Activated CD4-positive, alpha-beta T cell treated with anti-CD3 and anti-CD28 coated beads, Interleukin-2, amount 50 U/mL, for 24 hours (primary cell): ENCODE results near the gene TUBB.
A peak's percentile ranks its signal among the peaks of the same experiment; 100 is the strongest.

Experiments used
- DNase-seq, 2 donors: peaks; one replicate each; pipeline ENCODE4 v3.0.0-alpha.2; 2020; ENCODE audit warnings: low read depth in 1 of 2, low spot score in 1 of 2

Gene TUBB

GRCh38 chr6:30719791-30720737 is at the start of gene TUBB:
Gene TUBB, plus strand, starts transcription at chr6:30720352. Its CDS starts 155 bp downstream, at chr6:30720507.
- peak; percentile 88 to 95 for DNase-seq

GRCh38 chr6:30670760-30671527 is 49.2 kb upstream of the TUBB start:
- no peak for DNase-seq

DNA sequence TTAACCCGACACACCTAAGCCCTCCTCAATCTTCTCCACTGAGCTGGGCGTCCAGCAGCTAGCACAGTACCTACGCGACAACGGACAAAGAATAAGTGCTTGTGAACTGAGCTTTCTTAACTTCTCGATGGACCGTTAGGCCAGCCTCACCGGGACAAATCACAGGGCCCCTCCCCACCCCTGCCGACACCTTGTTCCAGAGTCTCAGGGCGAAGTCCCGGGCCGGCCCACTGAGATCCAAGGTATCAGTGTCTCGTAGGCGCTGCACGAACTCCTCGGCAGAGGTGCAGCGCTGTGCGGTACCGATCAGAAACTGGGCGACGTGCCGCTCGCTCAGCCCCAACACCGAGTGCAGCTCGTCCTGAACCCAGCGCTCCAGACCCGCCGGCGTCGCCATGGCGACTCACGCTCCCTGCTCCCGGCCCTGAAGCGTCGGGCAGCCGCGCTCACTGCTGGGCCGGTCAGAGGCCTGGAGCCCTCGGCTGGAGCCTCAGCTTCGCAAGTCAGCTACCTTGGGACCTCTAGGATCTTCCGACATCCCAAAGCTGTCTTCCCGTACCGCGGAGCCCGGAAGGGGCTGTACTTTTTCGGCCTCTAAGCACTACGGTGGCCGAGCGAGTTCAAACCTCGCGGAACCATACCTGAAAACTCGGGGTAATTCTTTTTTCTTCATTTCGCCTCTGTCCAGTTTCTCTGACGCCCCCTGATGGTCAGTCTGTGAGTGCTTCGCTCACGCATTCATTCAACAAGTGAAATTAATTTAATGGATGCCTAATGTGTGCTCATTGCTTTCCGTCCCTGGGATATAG is 47.5 kb upstream of the TUBB start, which contains the start of gene DHX16:
TSS of gene DHX16 (minus strand) at position 562 of the 809 bp plus-strand sequence. CDS start at position 397, 165 bp downstream.
- DNase-seq: peak; percentile 69 to 90

DNA sequence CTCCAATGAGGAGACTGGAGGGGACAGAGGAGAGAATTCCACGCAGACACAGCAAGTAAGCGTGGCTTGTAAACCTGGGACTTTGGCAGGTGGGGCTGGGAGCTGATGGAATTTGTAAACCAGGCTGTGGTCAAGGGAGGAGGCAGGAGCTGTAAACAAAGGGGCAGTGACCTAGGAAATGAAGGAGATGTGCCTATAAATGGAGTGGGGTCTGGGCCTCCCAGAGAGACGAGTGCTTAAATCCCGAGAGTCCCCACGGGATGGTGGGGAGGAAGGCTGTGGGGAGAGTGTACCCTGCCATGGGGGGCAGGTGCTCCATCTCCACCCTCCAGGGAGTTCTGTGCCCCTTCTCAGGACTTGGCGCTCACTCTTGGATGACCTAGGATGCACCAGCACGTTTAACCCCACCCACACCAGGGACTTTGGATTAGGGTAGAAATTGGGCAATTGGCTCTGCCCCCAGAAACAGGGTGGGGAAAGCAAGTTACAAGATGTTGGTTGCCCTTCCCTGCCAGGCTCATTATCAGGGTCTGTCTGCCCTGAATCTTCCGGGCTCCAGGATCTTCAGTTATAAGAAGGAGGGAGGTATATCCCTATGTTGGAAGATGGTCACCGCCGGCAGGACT is 43.4 kb upstream of the TUBB start:
- no peak for DNase-seq

DNA sequence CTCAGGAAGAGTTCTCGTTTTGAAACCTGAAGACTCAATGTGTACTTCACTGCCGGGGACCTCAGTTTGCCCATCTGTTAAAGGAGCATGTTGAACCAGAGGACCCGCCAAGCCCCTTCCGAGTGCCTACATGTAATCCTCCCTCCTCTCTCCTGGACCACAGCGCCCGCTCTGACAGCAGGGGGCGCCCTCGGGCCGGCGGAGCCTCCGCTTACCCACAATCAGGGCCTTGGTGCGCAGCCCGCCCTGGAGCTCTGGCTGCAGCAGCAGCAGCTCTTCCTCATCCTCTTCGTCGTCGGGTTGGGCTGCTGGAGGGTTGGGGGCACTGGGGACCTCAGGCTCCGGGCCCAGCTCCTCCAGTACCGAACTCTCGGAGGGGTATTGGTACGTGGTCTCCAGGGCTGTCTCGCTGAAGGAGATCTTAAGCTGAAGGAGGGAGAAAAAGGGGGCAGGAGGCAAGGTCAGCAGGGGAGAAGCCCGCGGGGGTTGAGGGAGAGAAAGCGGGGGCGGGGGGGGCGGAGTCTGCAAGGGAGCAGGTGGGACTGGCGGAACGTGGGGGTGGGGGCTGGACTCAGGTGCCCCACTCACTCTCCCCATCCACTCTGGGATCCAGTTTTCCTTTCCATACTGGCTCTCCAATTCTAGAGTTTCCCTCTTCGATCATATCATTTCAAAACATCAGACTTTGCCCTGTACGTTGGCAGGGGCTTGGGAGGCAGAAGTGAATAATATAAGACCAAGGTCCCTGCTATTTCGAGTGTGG is 41.0 kb upstream of the TUBB start:
- DNase-seq: peak; percentile 85 to 89

GRCh38 chr6:30679765-30680535 is 40.2 kb upstream of the TUBB start:
- DNase-seq: no peak

DNA sequence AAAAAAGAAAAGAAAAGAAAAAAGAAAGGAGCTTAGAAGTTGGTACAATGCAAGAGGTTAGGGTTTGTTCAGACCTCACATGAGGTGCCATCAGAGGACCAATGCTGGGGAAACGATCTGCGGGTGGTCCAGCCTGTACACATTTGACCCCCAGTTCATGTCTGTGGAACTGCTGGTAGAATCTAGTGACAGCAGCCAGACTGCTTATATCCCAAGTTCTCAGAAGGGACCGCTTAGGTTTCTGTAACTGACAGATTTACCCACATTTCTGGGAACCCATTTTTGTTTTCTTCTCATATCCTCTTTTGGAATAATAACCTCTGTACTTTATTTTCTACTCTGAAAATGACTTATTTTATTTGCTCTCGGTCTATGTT is 38.4 kb upstream of the TUBB start:
- DNase-seq: no peak

GRCh38 chr6:30682143-30683117 is 37.7 kb upstream of the TUBB start:
- DNase-seq: peak; percentile 60 to 76

DNA sequence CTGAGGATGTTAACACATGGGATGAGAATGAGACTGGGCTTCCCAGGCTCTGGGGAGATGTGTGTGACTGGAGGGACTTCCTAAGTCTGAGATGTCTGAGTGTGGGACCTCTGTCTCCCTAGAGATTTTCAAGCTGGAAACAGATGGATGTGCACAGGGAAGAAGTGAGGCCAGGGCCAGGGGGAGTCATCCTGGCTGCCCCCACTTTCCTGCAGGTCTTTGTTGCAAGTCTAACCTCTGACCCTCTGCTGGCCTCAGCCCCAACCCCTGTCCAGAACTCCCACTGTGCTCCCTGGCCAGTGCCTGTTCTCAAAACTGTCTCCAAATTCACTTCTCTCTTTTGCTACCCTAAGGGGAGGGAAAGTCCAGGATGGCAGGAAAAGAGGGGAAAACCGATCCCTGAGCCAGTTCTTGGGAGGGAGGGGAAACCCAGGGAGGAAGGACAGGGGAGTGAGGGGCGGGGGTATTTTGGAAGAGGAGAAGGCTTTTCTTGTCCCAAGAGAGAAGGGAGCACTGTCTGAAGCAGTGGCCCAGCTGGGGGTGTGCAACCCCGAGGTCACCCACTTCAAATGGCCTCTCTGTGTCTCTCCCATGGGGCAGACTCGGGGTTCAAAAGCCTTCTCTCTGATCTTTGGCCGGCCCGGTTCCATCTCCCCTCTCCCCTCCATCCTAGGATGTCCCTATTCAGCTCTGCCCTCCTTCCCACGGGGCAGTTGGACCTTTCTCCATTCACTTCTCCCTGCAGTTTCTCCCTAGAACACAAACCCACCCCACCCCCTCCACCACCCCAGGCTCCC is 36.8 kb upstream of the TUBB start:
- DNase-seq: no peak

GRCh38 chr6:30683980-30684338 is 36.2 kb upstream of the TUBB start:
- DNase-seq: no peak

DNA sequence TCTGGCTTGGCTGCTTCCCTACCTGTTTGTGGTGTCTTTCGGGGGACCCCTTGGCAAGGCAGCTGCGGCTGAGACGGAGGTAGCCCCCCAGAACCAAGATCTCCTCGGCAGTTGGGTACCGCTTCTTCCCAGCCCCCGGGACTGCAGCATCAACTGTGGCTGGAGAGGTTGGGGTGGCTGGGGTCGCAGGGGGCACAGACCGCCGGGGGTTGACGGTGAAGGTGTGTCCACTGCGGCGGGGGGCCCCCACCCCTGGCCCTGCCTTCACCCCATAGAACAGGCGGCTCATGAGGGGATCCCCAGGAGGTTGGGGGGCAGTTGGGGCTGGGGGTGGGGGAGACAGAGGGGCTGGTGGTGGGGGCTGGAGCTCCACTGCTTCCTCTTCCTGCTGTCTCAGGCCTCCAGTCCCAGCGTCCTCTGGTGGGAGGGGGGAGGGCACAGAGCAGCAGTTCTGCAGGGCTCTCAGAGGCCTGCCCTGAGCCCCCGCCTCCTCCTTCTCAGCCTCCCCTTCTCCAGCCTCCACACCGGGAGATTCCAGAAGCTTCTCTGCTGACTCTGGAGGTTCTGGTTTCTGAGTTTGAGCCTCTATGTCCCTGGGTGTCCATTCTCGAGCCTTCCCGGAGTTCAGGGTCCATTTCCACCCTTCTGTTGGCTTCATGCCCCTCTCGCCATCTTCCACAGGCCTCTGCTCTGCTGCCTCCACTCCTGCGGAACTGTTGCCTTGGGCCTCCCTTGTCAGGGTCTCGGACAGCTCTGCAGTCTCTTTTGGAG is 35.6 kb upstream of the TUBB start:
- peak in 1 of 2 donors; percentile 39 for DNase-seq

- no peak for DNase-seq
Observed at GRCh38 chr6:30685157-30686008, 34.8 kb upstream of the TUBB start.

DNA sequence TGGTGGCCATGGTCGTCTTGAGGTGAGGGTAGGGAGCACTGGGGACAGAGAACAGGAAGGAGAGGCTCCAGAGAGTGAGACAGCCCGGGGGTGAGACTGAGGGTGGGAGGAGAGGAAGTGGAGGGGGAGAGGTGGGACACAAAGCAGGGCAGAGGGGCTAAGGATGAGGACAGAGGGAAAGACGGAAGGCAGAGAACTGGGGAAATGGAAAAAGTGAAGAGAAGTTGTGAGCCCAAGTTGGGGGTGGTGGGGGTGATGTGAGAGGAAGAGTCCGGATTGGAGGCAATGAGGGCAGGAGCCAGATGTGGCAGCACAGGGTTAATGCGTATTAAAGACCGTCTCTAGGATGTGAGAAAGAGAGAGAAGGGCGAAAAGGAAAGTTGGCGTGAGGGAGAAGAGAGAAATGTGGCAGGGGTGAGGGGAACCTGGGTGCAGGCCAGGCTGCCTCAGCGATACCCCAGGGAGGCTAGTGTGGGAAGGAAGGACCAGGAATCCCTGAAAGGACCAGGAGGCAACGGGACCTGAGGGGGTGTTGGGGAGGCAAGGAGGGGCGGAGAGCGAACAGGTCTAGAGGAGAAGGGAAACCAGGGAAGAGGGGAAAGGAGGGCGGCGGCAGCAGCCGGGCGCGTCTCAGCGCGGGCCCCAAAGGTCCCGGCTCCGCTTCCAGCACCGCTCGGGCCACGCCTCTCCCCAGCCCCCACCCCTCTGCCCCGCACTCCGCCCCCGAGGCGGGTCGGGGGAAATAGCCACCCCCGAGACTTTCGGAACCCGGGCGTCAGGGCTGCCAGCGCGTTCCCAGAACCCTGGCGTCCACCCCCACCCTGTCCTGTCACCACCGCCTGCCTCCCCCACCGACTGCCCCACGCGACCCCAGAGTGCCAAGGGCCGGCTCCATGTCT is 33.9 kb upstream of the TUBB start, which contains the start of gene PPP1R18:
TSS of gene PPP1R18 (minus strand) at position 637 of the 899 bp plus-strand sequence. CDS start at position 10, 627 bp downstream.
- DNase-seq: peak; percentile 76 to 83

GRCh38 chr6:30686908-30687658 is 33.1 kb upstream of the TUBB start:
- peak; percentile 62 to 74 for DNase-seq
